GM18526 (cell line): ENCODE data around the gene SBSN.

Experiments
- POLR2A ChIP-seq: IDR thresholded peaks from 3 replicates; pipeline ENCODE4 v1.6.1; 2011; ENCODE audit not compliant: insufficient read length; ENCODE audit errors: extremely low read depth

The SBSN gene

GRCh38 chr19:35528218-35529038 lies at the start of gene SBSN:
Gene SBSN, minus strand, starts transcription at chr19:35528311. Its CDS starts 30 bp downstream, at chr19:35528281.
- TF ChIP-seq POLR2A: no peak

- no peak for TF ChIP-seq POLR2A
Measured at GRCh38 chr19:35571406-35571965, 43.4 kb upstream of the SBSN start.

GRCh38 chr19:35569281-35569781 lies 41.2 kb upstream of the SBSN start:
- no peak for TF ChIP-seq POLR2A

- no peak for TF ChIP-seq POLR2A
Measured at GRCh38 chr19:35566738-35567137, 38.6 kb upstream of the SBSN start.

- TF ChIP-seq POLR2A: no peak
Measured at GRCh38 chr19:35565016-35565856, 37.1 kb upstream of the SBSN start.

- no peak for TF ChIP-seq POLR2A
Measured at GRCh38 chr19:35563207-35563829, 35.2 kb upstream of the SBSN start, which contains the start of gene ATP4A. Gene ATP4A, minus strand, starts transcription at chr19:35563658. Its CDS starts 29 bp downstream, at chr19:35563629.

GRCh38 chr19:35562776-35563175 lies 34.7 kb upstream of the SBSN start:
- TF ChIP-seq POLR2A: no peak

GRCh38 chr19:35562336-35562735 lies 34.2 kb upstream of the SBSN start:
- TF ChIP-seq POLR2A: no peak

- no peak for TF ChIP-seq POLR2A
Measured at GRCh38 chr19:35561436-35561835, 33.3 kb upstream of the SBSN start.

- no peak for TF ChIP-seq POLR2A
Measured at GRCh38 chr19:35560677-35561076, 32.6 kb upstream of the SBSN start.

GRCh38 chr19:35560271-35560670 lies 32.2 kb upstream of the SBSN start:
- TF ChIP-seq POLR2A: no peak

GRCh38 chr19:35559781-35560180 lies 31.7 kb upstream of the SBSN start:
- no peak for TF ChIP-seq POLR2A

GRCh38 chr19:35559281-35559659 lies 31.2 kb upstream of the SBSN start:
- no peak for TF ChIP-seq POLR2A

GRCh38 chr19:35558400-35559280 lies 30.5 kb upstream of the SBSN start:
- no peak for TF ChIP-seq POLR2A
